Stimulated activated CD4-positive, alpha-beta T cell treated with anti-CD3 and anti-CD28 coated beads, Interleukin-12 subunit alpha, Interleukin-12 subunit beta, amount 100 ng/mL, for 4 hours (primary cell): ENCODE measurements around the gene CNPY2.
"Not testable (repeated sequence)": the region's sequence is repeated elsewhere in the genome, so short reads cannot be mapped to it uniquely, and the experiment has no call there.

ENCODE experiments used
- DNase-seq: peaks from one replicate; pipeline ENCODE4 v3.0.0-alpha.2; 2020

The CNPY2 gene

GRCh38 chr12:56297400-56297799 is 18.4 kb downstream of the CNPY2 start:
- DNase-seq: no peak

- no peak for DNase-seq
These were observed 19.5 kb downstream of the CNPY2 start for GRCh38 chr12:56296295-56296694.

- no peak for DNase-seq
These were observed 22.0 kb downstream of the CNPY2 start for GRCh38 chr12:56293795-56294194.

GRCh38 chr12:56288705-56289387 is 26.9 kb downstream of the CNPY2 start:
- no peak for DNase-seq

GRCh38 chr12:56286044-56286830 is 29.6 kb downstream of the CNPY2 start:
- DNase-seq: no peak

GRCh38 chr12:56284263-56284662 is 31.5 kb downstream of the CNPY2 start:
- not testable (repeated sequence) for DNase-seq

GRCh38 chr12:56282579-56282978 is 33.2 kb downstream of the CNPY2 start:
- no peak for DNase-seq

- no peak for DNase-seq
These were observed 33.8 kb downstream of the CNPY2 start for GRCh38 chr12:56282030-56282429.

- DNase-seq: no peak
These were observed 34.9 kb downstream of the CNPY2 start for GRCh38 chr12:56280849-56281248.

GRCh38 chr12:56278905-56279304 is 36.9 kb downstream of the CNPY2 start:
- DNase-seq: no peak

- DNase-seq: no peak
These were observed 41.5 kb downstream of the CNPY2 start for GRCh38 chr12:56274299-56274698.

GRCh38 chr12:56272468-56272867 is 43.3 kb downstream of the CNPY2 start:
- not testable (repeated sequence) for DNase-seq

- DNase-seq: no peak
These were observed 44.8 kb downstream of the CNPY2 start for GRCh38 chr12:56271031-56271430.

- DNase-seq: no peak
These were observed 48.2 kb downstream of the CNPY2 start for GRCh38 chr12:56267443-56268071.

GRCh38 chr12:56266693-56267442 is 48.9 kb downstream of the CNPY2 start, which contains the start of gene COQ10A:
COQ10A (plus strand) TSS chr12:56266942; CDS start chr12:56267119, 177 bp downstream.
- DNase-seq: peak; percentile 77

GRCh38 chr12:56266068-56266692 is 49.6 kb downstream of the CNPY2 start:
- DNase-seq: not testable (repeated sequence)

GRCh38 chr12:56262955-56263354 is 52.8 kb downstream of the CNPY2 start:
- DNase-seq: not testable (repeated sequence)

- no peak for DNase-seq
These were observed 54.1 kb downstream of the CNPY2 start for GRCh38 chr12:56261503-56262232.

- DNase-seq: no peak
These were observed 54.9 kb downstream of the CNPY2 start for GRCh38 chr12:56260921-56261320.

GRCh38 chr12:56260380-56260779 is 55.4 kb downstream of the CNPY2 start:
- DNase-seq: no peak
